Adrenal gland (tissue), 12 donors: ENCODE measurements around the gene AUTS2. TPM values are rescaled to one million over a fixed set of nuclear protein-coding genes. Genes with fewer than 3 reads are reported as not detected.
A peak's percentile ranks its signal among the peaks of the same experiment; 100 is the strongest.

Experiments used
- DNase-seq, 7 donors: peaks; one replicate each; pipeline ENCODE4 v3.0.0-alpha.2; 2019 to 2020
- H3K27ac ChIP-seq, 5 donors: fragments of 200-600 bp; sonication (generic) in 4 of 5; 1 replicate in 3 of 5; 2 replicates in 2 of 5; pipeline versions ENCODE4 v1.5.1 to v1.8.0; 2016 to 2020; ENCODE audit warnings: mild to moderate bottlenecking in 1 of 5
- H3K27me3 ChIP-seq: fragments of 200-600 bp; 2 replicates; pipeline ENCODE4 v1.8.0; 2021
- H3K36me3 ChIP-seq, 2 donors: fragments of 200-600 bp; replicated peaks in 1 of 2; 1 replicate in 1 of 2; 2 replicates in 1 of 2; pipeline versions ENCODE4 v1.5.1 to v1.8.0; 2018 to 2022
- H3K4me1 ChIP-seq, 2 donors: fragments of 200-600 bp; replicated peaks in 1 of 2; 1 replicate in 1 of 2; 2 replicates in 1 of 2; pipeline versions ENCODE4 v1.5.1 to v1.8.0; 2018 to 2021
- H3K4me3 ChIP-seq, 4 donors: fragments of 200-600 bp; sonication (generic) in 3 of 4; one replicate each; pipeline ENCODE4 v1.5.1; 2016 to 2018
- H3K9me3 ChIP-seq, 3 donors: fragments of 200-600 bp; sonication (generic) in 1 of 3; replicated peaks in 1 of 3; 1 replicate in 2 of 3; 2 replicates in 1 of 3; pipeline versions ENCODE4 v1.5.1 to v1.8.0; 2016 to 2021
- POLR2A ChIP-seq, 2 donors: fragments of 450-650 bp; IDR thresholded peaks; one replicate each; pipeline ENCODE4 v1.6.1; 2017; ENCODE audit warnings: antibody characterized with exemption in 2 of 2, mild to moderate bottlenecking in 2 of 2, moderate library complexity in 1 of 2
- WGBS, 4 donors: extraction: QIAGEN DNeasy Blood & Tissue Kit in 2 of 4; methylation state at CpG; one replicate each; pipeline versions ENCODE4 v1.1.5 to v1.1.7; 2013 to 2017; 5-methylcytosine and 5-hydroxymethylcytosine counted together
- intact Hi-C, 2 donors: fragments of 100-400 bp; cut with DNase I; formaldehyde crosslinking; loops; one replicate each; pipeline versions ENCODE4 v1.14.1 to v1.15.0; 2022 to 2023
- polyA plus RNA-seq, 3 donors: library from polyadenylated mRNA; stranded (reverse); fragments of 200-250 nt in 2 of 3; fragments of 350-450 nt in 1 of 3; fragmentation: Illumina TruSeq in 1 of 3; extraction: RNeasy Lipid Tissue Mini Kit (QIAGEN cat#74804) in 1 of 3; gene quantifications; one replicate each; pipeline ENCODE4 v1.2.3, GENCODE V29; 2013 to 2014
- total RNA-seq, 9 donors: library from RNA; depleted of rRNA in 4 of 9; stranded (reverse); fragments of >200 nt in 4 of 9; fragments of 120-200 nt in 1 of 9; fragmentation: NEBNext Ultra II Directional in 1 of 9; extraction: Animal tissue kit (Norgen Biotek cat#: 25700) in 1 of 9; gene quantifications; one replicate each; pipeline versions ENCODE4 v1.1.0 to v1.2.4, GENCODE V29; 2013 to 2023
- TF ChIP-seq, protein P1 (sequence below), 6 experiments: fragments of 450-650 bp in 4 of 6; fragments of 200-600 bp in 2 of 6; sonication (generic) in 1 of 6; IDR thresholded peaks; 1 replicate in 5 of 6; 2 replicates in 1 of 6; pipeline versions ENCODE4 v1.5.1 to v1.8.0; 2016 to 2021; ENCODE audit warnings: antibody characterized with exemption in 6 of 6, mild to moderate bottlenecking in 2 of 6, moderate library complexity in 1 of 6
- donor health status: healthy with polysubstance abuse.
- donor health status: Bipolar disorder and iron deficiency.
- donor health status: DM: yes; HTN: yes; CAD: no.
- donor health status: DM: no; HTN: no; CAD: no.
- donor health status: DM: no; HTN: no; CAD: no.
- donor health status: DM: yes; HTN: yes; CAD: no.

The AUTS2 gene
- total and polyA plus RNA-seq, 12 donors = 6.4 to 44.0 (median 15.2) TPM

DNA sequence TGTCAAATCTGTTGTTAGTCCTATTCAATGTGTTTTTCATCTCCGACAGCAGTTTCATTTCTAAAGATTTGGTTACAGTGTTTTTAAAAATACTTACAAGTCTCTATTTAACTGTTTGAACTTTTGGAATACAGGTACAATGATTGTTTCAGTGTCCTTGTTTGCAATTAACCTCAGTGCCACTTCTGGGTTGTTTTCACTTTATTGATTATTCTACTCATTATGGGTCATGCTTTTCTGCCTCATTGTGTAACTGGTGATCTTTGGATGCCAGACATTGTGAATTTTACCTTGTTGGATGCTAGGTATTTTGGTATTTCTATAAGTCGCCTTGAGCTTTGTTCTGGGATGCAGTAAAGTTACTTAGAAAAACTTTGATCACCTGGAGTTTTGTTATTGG, 331.3 kb downstream of the AUTS2 start:
- no peak for TF ChIP-seq POLR2A (IDR thresholded peaks at IDR 0.05)
- TF ChIP-seq, protein P1, sequence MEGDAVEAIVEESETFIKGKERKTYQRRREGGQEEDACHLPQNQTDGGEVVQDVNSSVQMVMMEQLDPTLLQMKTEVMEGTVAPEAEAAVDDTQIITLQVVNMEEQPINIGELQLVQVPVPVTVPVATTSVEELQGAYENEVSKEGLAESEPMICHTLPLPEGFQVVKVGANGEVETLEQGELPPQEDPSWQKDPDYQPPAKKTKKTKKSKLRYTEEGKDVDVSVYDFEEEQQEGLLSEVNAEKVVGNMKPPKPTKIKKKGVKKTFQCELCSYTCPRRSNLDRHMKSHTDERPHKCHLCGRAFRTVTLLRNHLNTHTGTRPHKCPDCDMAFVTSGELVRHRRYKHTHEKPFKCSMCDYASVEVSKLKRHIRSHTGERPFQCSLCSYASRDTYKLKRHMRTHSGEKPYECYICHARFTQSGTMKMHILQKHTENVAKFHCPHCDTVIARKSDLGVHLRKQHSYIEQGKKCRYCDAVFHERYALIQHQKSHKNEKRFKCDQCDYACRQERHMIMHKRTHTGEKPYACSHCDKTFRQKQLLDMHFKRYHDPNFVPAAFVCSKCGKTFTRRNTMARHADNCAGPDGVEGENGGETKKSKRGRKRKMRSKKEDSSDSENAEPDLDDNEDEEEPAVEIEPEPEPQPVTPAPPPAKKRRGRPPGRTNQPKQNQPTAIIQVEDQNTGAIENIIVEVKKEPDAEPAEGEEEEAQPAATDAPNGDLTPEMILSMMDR (IDR thresholded peaks at IDR 0.05) = no peak
- H3K27me3 ChIP-seq = no peaks in the 10 kb centered on the region
- H3K27ac ChIP-seq = no peak overlapping the region
- no peak for DNase-seq
- no peaks in the 10 kb centered on the region for H3K4me1 ChIP-seq
- no peak overlapping the region for H3K4me3 ChIP-seq
- H3K36me3 ChIP-seq = no peaks in the 10 kb centered on the region
- H3K9me3 ChIP-seq = no peaks in the 10 kb centered on the region
- 90 to 100% (median 95%) methylated on average over 2 of the region's 2 CpGs for WGBS, 4 donors
- intact Hi-C loops = loop anchor here in 1 of 2 donors (10.0 kb wide), 1 partner anchor 1435 kb away; no protein-coding TSS in a partner anchor

DNA sequence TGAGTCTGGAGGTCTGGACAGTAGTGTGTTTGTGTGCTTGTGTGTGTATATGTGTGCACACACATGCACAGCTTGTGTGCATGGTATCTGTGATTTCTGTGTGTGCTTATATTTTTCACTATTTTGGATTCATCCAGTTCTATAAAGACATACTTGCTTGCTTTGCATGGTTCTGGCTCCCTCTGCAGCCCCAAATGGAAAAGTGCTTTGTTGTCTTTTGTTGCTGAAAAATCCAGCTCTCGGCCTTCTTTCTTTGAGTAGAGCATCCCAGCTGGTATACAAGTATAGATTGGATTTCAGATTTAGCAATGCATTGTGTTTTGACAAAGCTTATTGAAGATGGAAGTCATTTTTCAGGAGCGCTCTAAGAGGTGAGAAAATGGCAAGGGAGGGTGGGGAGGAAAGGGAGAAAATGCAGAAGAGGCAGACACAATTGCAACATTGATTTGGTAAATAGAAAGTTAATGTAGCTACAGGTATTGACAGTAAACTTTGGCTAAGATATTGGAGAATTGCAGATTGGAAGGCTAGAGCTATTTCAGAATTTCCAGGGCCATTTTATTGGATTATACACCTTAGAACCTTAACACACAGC, 333.9 kb downstream of the AUTS2 start:
- Histone ChIP-seq H3K36me3 (no peaks in the 10 kb centered on the region), H3K27ac (no peak overlapping the region), H3K27me3 (no peaks in the 10 kb centered on the region), H3K4me3 (no peak overlapping the region), H3K9me3 (no peaks in the 10 kb centered on the region), H3K4me1 (no peaks in the 10 kb centered on the region)
- 57 to 62% (median 58%) methylated on average over 2 of the region's 2 CpGs for WGBS, 4 donors
- DNase-seq = peak; percentile 28 to 70 (median 39)
- TF ChIP-seq, protein P1 (IDR thresholded peaks at IDR 0.05) = peak; percentile 50 to 78 (median 69)
- TF ChIP-seq POLR2A (IDR thresholded peaks at IDR 0.05) = no peak
- intact Hi-C loops = loop anchor here in 1 of 2 donors (10.0 kb wide), 1 partner anchor 1437 kb away; no protein-coding TSS in a partner anchor

DNA sequence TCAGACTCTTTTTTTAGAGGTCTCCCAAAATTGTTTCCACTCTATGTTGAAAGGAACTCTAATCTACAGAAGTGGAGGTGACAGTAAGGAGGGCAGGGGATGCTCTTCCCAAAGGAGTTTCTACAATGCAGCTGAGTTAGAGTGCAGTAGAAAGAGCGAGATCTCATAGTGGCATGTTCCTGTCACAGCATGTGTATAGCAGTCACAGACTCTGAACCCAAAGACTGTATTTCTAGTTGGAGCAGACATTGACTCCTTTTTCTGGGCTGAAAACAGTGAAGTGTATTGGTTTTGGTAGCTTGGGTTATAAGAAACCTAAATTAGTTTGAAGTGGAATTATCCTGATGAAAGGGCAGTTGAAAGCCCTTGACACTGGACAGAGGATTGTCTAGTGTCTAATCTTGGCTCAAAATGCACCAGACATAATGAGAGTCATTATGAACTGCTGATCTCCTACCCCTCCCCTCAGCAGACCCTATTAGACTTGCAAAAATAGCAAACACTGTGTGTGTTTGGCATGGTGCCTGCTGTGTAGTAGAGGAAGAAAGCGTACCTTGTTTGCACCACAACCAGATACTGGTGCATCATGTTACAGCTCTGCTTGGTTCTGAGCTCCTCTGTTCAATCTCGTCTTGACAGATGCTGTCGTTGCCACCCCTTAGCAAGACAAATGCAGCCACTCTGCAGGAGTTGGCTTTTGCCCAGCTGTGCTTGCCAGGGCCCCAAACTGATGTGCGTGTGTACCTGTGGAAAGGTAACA, 336.0 kb downstream of the AUTS2 start:
- no peak for TF ChIP-seq POLR2A (IDR thresholded peaks at IDR 0.05)
- TF ChIP-seq, protein P1 (IDR thresholded peaks at IDR 0.05) = no peak
- Histone ChIP-seq H3K27me3 (no peaks in the 10 kb centered on the region), H3K36me3 (no peaks in the 10 kb centered on the region), H3K4me3 (no peak overlapping the region), H3K9me3 (no peaks in the 10 kb centered on the region), H3K4me1 (no peaks in the 10 kb centered on the region), H3K27ac (no peak overlapping the region)
- peak in 2 of 7 donors; percentile 23 to 67 for DNase-seq
- WGBS, 4 donors = 84 to 93% (median 87%) methylated on average over 5 of the region's 5 CpGs
- intact Hi-C loops = loop anchor here in 1 of 2 donors (10.0 kb wide), 1 partner anchor 1440 kb away; no protein-coding TSS in a partner anchor

DNA sequence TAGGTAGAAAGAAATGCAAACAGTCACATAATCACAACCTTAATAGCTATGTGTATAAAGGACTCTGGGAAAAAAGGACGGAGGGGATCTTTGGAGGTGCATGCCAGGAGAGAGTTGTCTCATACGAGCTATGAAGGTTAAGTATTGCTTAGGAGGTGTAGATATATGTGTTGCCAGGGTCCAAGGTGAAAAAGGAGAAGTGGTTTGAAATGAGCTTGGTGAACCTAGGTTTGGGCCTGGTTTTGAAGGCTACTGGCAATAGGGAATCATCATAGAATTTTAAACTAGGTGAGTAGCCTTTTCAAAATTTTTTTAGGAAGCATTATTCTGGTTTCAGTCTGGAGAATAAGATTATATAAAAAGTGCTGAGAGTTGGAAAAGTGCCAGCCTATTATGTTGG, 336.8 kb downstream of the AUTS2 start:
- Histone ChIP-seq H3K9me3 (no peaks in the 10 kb centered on the region), H3K36me3 (no peaks in the 10 kb centered on the region), H3K27ac (no peak overlapping the region), H3K27me3 (no peaks in the 10 kb centered on the region), H3K4me3 (no peak overlapping the region), H3K4me1 (no peaks in the 10 kb centered on the region)
- DNase-seq = no peak
- intact Hi-C loops = loop anchor here in 1 of 2 donors (10.0 kb wide), 1 partner anchor 1440 kb away; no protein-coding TSS in a partner anchor
- 75 to 83% (median 80%) methylated on average over 2 of the region's 2 CpGs for WGBS, 4 donors
- no peak for TF ChIP-seq POLR2A (IDR thresholded peaks at IDR 0.05)
- TF ChIP-seq, protein P1 (IDR thresholded peaks at IDR 0.05) = no peak
